Dendritic cell treated with granulocyte-macrophage colony-stimulating factor and Interleukin-4, amounts not matched to agents 40 ng/mL and 50 ng/mL, for 4 days (primary cell): ENCODE measurements around the gene LGI1.

Experiments
- H3K27ac Mint-ChIP-seq: one replicate; pipeline ENCODE4 v1.8.0; 2022; ENCODE audit warnings: mild to moderate bottlenecking, mixed read lengths
- H3K27me3 Mint-ChIP-seq: one replicate; pipeline ENCODE4 v1.8.0; 2022; ENCODE audit warnings: mild to moderate bottlenecking, mixed read lengths
- H3K36me3 Mint-ChIP-seq: one replicate; pipeline ENCODE4 v1.8.0; 2022; ENCODE audit warnings: low read depth, mixed read lengths
- H3K4me1 Mint-ChIP-seq: one replicate; pipeline ENCODE4 v1.8.0; 2022; ENCODE audit warnings: low read depth, mixed read lengths
- H3K4me3 Mint-ChIP-seq: one replicate; pipeline ENCODE4 v1.8.0; 2022; ENCODE audit warnings: mild to moderate bottlenecking, moderate library complexity, mixed read lengths
- H3K9me3 Mint-ChIP-seq: one replicate; pipeline ENCODE4 v1.8.0; 2022; ENCODE audit warnings: mixed read lengths
- intact Hi-C: fragments of 100-400 bp; cut with micrococcal nuclease; formaldehyde crosslinking; loops from one replicate; pipeline ENCODE4 v1.15.0; 2022

The LGI1 gene

GRCh38 chr10:93745408-93746065, 12.2 kb upstream of the LGI1 start:
- Mint-ChIP-seq H3K9me3 (no peaks in the 10 kb centered on the region), H3K4me3 (no peak overlapping the region), H3K4me1 (peaks cover 57% of the 10 kb centered on the region), H3K36me3 (no peaks in the 10 kb centered on the region), H3K27ac (no peak overlapping the region), H3K27me3 (peaks cover 3% of the 10 kb centered on the region)
- intact Hi-C loops = loop anchor here (10.0 kb wide), 1 partner anchor 69 kb away; no protein-coding TSS in a partner anchor

- H3K27ac Mint-ChIP-seq = peak overlapping the region; percentile 30
- H3K4me3 Mint-ChIP-seq = peak overlapping the region; percentile 48
- peaks cover 52% of the 10 kb centered on the region for H3K4me1 Mint-ChIP-seq
- no peaks in the 10 kb centered on the region for H3K36me3 Mint-ChIP-seq
- no peaks in the 10 kb centered on the region for H3K9me3 Mint-ChIP-seq
- intact Hi-C loops = loop anchor here (10.0 kb wide), 1 partner anchor 68 kb away; no protein-coding TSS in a partner anchor
- peaks cover 6% of the 10 kb centered on the region for H3K27me3 Mint-ChIP-seq
These were observed 10.9 kb upstream of the LGI1 start for GRCh38 chr10:93746844-93747284.

GRCh38 chr10:93749218-93749799, 8.4 kb upstream of the LGI1 start:
- Mint-ChIP-seq H3K4me3 (no peak overlapping the region), H3K9me3 (no peaks in the 10 kb centered on the region), H3K36me3 (no peaks in the 10 kb centered on the region), H3K27ac (no peak overlapping the region), H3K27me3 (peaks cover 10% of the 10 kb centered on the region), H3K4me1 (peaks cover 33% of the 10 kb centered on the region)
- intact Hi-C loops = loop anchor here (10.0 kb wide), 1 partner anchor 65 kb away; no protein-coding TSS in a partner anchor

GRCh38 chr10:93751124-93751523, 6.6 kb upstream of the LGI1 start:
- intact Hi-C loops = no loop called here
- H3K27ac Mint-ChIP-seq = no peak overlapping the region
- H3K36me3 Mint-ChIP-seq = no peaks in the 10 kb centered on the region
- H3K4me3 Mint-ChIP-seq = no peak overlapping the region
- peaks cover 17% of the 10 kb centered on the region for H3K4me1 Mint-ChIP-seq
- H3K27me3 Mint-ChIP-seq = peaks cover 15% of the 10 kb centered on the region
- no peaks in the 10 kb centered on the region for H3K9me3 Mint-ChIP-seq

GRCh38 chr10:93751832-93752231, 5.9 kb upstream of the LGI1 start:
- intact Hi-C loops = loop anchor here (2.0 kb wide), 1 partner anchor 49 kb away; the partner anchor contains the start of gene FRA10AC1
- no peaks in the 10 kb centered on the region for H3K9me3 Mint-ChIP-seq
- peak overlapping the region; percentile 23 for H3K4me3 Mint-ChIP-seq
- H3K4me1 Mint-ChIP-seq = peaks cover 14% of the 10 kb centered on the region
- peaks cover 19% of the 10 kb centered on the region for H3K27me3 Mint-ChIP-seq
- no peak overlapping the region for H3K27ac Mint-ChIP-seq
- H3K36me3 Mint-ChIP-seq = no peaks in the 10 kb centered on the region

GRCh38 chr10:93752761-93753160, 5.0 kb upstream of the LGI1 start:
- peaks cover 11% of the 10 kb centered on the region for H3K4me1 Mint-ChIP-seq
- no peaks in the 10 kb centered on the region for H3K36me3 Mint-ChIP-seq
- H3K9me3 Mint-ChIP-seq = no peaks in the 10 kb centered on the region
- H3K4me3 Mint-ChIP-seq = no peak overlapping the region
- intact Hi-C loops = loop anchor here (2.0 kb wide), 1 partner anchor 50 kb away; the partner anchor contains the start of gene FRA10AC1
- H3K27ac Mint-ChIP-seq = no peak overlapping the region
- H3K27me3 Mint-ChIP-seq = peaks cover 27% of the 10 kb centered on the region

GRCh38 chr10:93753621-93754250, 4.0 kb upstream of the LGI1 start:
- no peaks in the 10 kb centered on the region for H3K36me3 Mint-ChIP-seq
- H3K4me1 Mint-ChIP-seq = peaks cover 11% of the 10 kb centered on the region
- H3K27me3 Mint-ChIP-seq = peaks cover 36% of the 10 kb centered on the region
- no peak overlapping the region for H3K4me3 Mint-ChIP-seq
- no peaks in the 10 kb centered on the region for H3K9me3 Mint-ChIP-seq
- intact Hi-C loops = loop anchor here (2.0 kb wide), 1 partner anchor 51 kb away; the partner anchor contains the start of gene FRA10AC1
- H3K27ac Mint-ChIP-seq = no peak overlapping the region

- H3K9me3 Mint-ChIP-seq = no peaks in the 10 kb centered on the region
- H3K27me3 Mint-ChIP-seq = peaks cover 44% of the 10 kb centered on the region
- no peak overlapping the region for H3K4me3 Mint-ChIP-seq
- intact Hi-C loops = no loop called here
- H3K36me3 Mint-ChIP-seq = no peaks in the 10 kb centered on the region
- H3K27ac Mint-ChIP-seq = no peak overlapping the region
- peaks cover 11% of the 10 kb centered on the region for H3K4me1 Mint-ChIP-seq
These were observed 3.0 kb upstream of the LGI1 start for GRCh38 chr10:93754761-93755160.

- no peaks in the 10 kb centered on the region for H3K36me3 Mint-ChIP-seq
- intact Hi-C loops = no loop called here
- peaks cover 11% of the 10 kb centered on the region for H3K4me1 Mint-ChIP-seq
- H3K9me3 Mint-ChIP-seq = no peaks in the 10 kb centered on the region
- H3K27me3 Mint-ChIP-seq = peaks cover 50% of the 10 kb centered on the region
- H3K27ac Mint-ChIP-seq = no peak overlapping the region
- no peak overlapping the region for H3K4me3 Mint-ChIP-seq
These were observed 2.2 kb upstream of the LGI1 start for GRCh38 chr10:93755443-93756116.

GRCh38 chr10:93756118-93756517, 1.6 kb upstream of the LGI1 start:
- Mint-ChIP-seq H3K27me3 (peaks cover 51% of the 10 kb centered on the region), H3K4me1 (peaks cover 10% of the 10 kb centered on the region), H3K4me3 (no peak overlapping the region), H3K36me3 (no peaks in the 10 kb centered on the region), H3K9me3 (no peaks in the 10 kb centered on the region), H3K27ac (no peak overlapping the region)
- intact Hi-C loops = no loop called here

GRCh38 chr10:93757136-93757535, 600 bp upstream of the LGI1 start:
- intact Hi-C loops = no loop called here
- H3K4me1 Mint-ChIP-seq = no peaks in the 10 kb centered on the region
- no peaks in the 10 kb centered on the region for H3K9me3 Mint-ChIP-seq
- no peak overlapping the region for H3K4me3 Mint-ChIP-seq
- H3K36me3 Mint-ChIP-seq = no peaks in the 10 kb centered on the region
- H3K27me3 Mint-ChIP-seq = peaks cover 55% of the 10 kb centered on the region
- H3K27ac Mint-ChIP-seq = no peak overlapping the region

GRCh38 chr10:93758508-93758885, 761 bp downstream of the LGI1 start:
- no peak overlapping the region for H3K27ac Mint-ChIP-seq
- no peak overlapping the region for H3K4me3 Mint-ChIP-seq
- peaks cover 64% of the 10 kb centered on the region for H3K27me3 Mint-ChIP-seq

GRCh38 chr10:93758891-93759410, 1.2 kb downstream of the LGI1 start:
- Mint-ChIP-seq H3K27me3 (peaks cover 63% of the 10 kb centered on the region), H3K4me1 (peaks cover 7% of the 10 kb centered on the region), H3K4me3 (no peak overlapping the region), H3K36me3 (no peaks in the 10 kb centered on the region), H3K9me3 (no peaks in the 10 kb centered on the region), H3K27ac (no peak overlapping the region)
- intact Hi-C loops = no loop called here

More at GRCh38 chr10:93758508-93758885, 761 bp downstream of the LGI1 start:
- no peaks in the 10 kb centered on the region for H3K36me3 Mint-ChIP-seq
- peaks cover 7% of the 10 kb centered on the region for H3K4me1 Mint-ChIP-seq
- no peaks in the 10 kb centered on the region for H3K9me3 Mint-ChIP-seq
- intact Hi-C loops = no loop called here
